PC-3 (cell line): ENCODE data around the gene TMEM45A. TPM values are rescaled to one million over a fixed set of nuclear protein-coding genes. Genes with fewer than 3 reads are reported as not detected.

Experiments used
- ATAC-seq: fragments of 200-7000 bp; cut with Tn5 transposase; 2 replicates; pipeline ENCODE4 v1.9.1; 2020; ENCODE audit warnings: mild to moderate bottlenecking, moderate library complexity
- BruUV-seq: library from RNA; stranded (reverse); fragments of 400-500 nt; replicated peaks from 2 replicates; lab custom pipeline; 2021; lab: Mats Ljungman, UMichigan
- CTCF ChIA-PET: fragments of 300-600 bp; sonication (Branson Sonifier 250); formaldehyde crosslinking; loops from one replicate; lab custom pipeline; 2022; ENCODE audit warnings: antibody characterized with exemption; lab: Charles Lee
- POLR2A ChIA-PET: fragments of 300-600 bp; sonication (Branson Sonifier 250); formaldehyde crosslinking; loops from one replicate; lab custom pipeline; 2022; ENCODE audit warnings: antibody characterized with exemption; ENCODE audit not compliant: unreplicated experiment; lab: Charles Lee
- DNase-seq: peaks from one replicate; pipeline ENCODE4 v3.0.0-alpha.2; 2015
- H2AFZ ChIP-seq: fragments of 300-600 bp; sonication (generic); 2 replicates; pipeline ENCODE4 v1.6.0; 2016; ENCODE audit warnings: antibody characterized with exemption, low read length
- H3F3A ChIP-seq: fragments of 300-600 bp; sonication (generic); one replicate; pipeline ENCODE4 v1.6.0; 2017; ENCODE audit warnings: antibody characterized with exemption, low read length, control low read depth, mild to moderate bottlenecking; ENCODE audit not compliant: unreplicated experiment
- H3K27ac ChIP-seq: fragments of 300-600 bp; sonication (generic); 2 replicates; pipeline ENCODE4 v1.5.1; 2016; ENCODE audit warnings: mild to moderate bottlenecking, low read length
- H3K27me3 ChIP-seq: fragments of 300-600 bp; sonication (generic); 2 replicates; pipeline ENCODE4 v1.6.1; 2016; ENCODE audit warnings: low read length, mixed read lengths
- H3K36me3 ChIP-seq: fragments of 300-600 bp; sonication (generic); 2 replicates; pipeline ENCODE4 v1.6.1; 2016; ENCODE audit warnings: low read depth, mixed run types, low read length, mixed read lengths
- H3K4me1 ChIP-seq: fragments of 300-600 bp; sonication (generic); 2 replicates; pipeline ENCODE4 v1.5.1; 2016; ENCODE audit warnings: low read length; ENCODE audit not compliant: insufficient read depth
- H3K4me2 ChIP-seq: fragments of 300-600 bp; sonication (generic); 2 replicates; pipeline ENCODE4 v1.6.0; 2016; ENCODE audit warnings: low read length
- H3K4me3 ChIP-seq: fragments of 300-600 bp; sonication (generic); 2 replicates; pipeline ENCODE4 v1.5.1; 2016; ENCODE audit warnings: mild to moderate bottlenecking, low read length, mixed read lengths
- H3K79me2 ChIP-seq: fragments of 300-600 bp; sonication (generic); 2 replicates; pipeline ENCODE4 v1.6.1; 2017; ENCODE audit warnings: low read length, mixed read lengths
- H3K9ac ChIP-seq: fragments of 300-600 bp; sonication (generic); 2 replicates; pipeline ENCODE4 v1.6.0; 2016; ENCODE audit warnings: mild to moderate bottlenecking, low read length
- H3K9me2 ChIP-seq: fragments of 300-600 bp; sonication (generic); replicated peaks from 2 replicates; pipeline ENCODE4 v1.6.1; 2016; ENCODE audit warnings: mixed run types, low read length, mixed read lengths
- H3K9me3 ChIP-seq: fragments of 300-600 bp; sonication (generic); 2 replicates; pipeline ENCODE4 v1.6.1; 2016; ENCODE audit warnings: low read length, mixed read lengths
- H4K20me1 ChIP-seq: fragments of 300-600 bp; sonication (generic); 2 replicates; pipeline ENCODE4 v1.6.1; 2016; ENCODE audit warnings: low read length, mixed read lengths
- EZH2 ChIP-seq: fragments of 300-600 bp; sonication (generic); IDR thresholded peaks from one replicate; pipeline ENCODE4 v1.6.1; 2017; ENCODE audit warnings: antibody characterized with exemption, mild to moderate bottlenecking, low read length; ENCODE audit not compliant: unreplicated experiment
- EZH2phosphoT487 ChIP-seq: fragments of 300-600 bp; sonication (generic); IDR thresholded peaks from 2 replicates; pipeline ENCODE4 v1.6.1; 2018; ENCODE audit warnings: mild to moderate bottlenecking, antibody characterized with exemption, low read length, borderline replicate concordance
- intact Hi-C: fragments of 100-400 bp; cut with micrococcal nuclease; formaldehyde crosslinking; loops from 2 replicates; pipeline ENCODE4 v1.9.0; 2023
- total RNA-seq: library from RNA; depleted of rRNA; stranded (reverse); fragments of >200 nt; gene quantifications from 2 replicates; pipeline ENCODE4 v1.2.3, GENCODE V29; 2014
- TF ChIP-seq, protein P1 (sequence below): fragments of 300-600 bp; sonication (generic); conservative IDR thresholded peaks from 2 replicates; pipeline ENCODE4 v1.5.1; 2017; ENCODE audit warnings: antibody characterized with exemption, low read depth, mild to moderate bottlenecking, low read length

Gene TMEM45A
- total RNA-seq, 1 experiment from 2014 or later, result 7.6 TPM

DNA sequence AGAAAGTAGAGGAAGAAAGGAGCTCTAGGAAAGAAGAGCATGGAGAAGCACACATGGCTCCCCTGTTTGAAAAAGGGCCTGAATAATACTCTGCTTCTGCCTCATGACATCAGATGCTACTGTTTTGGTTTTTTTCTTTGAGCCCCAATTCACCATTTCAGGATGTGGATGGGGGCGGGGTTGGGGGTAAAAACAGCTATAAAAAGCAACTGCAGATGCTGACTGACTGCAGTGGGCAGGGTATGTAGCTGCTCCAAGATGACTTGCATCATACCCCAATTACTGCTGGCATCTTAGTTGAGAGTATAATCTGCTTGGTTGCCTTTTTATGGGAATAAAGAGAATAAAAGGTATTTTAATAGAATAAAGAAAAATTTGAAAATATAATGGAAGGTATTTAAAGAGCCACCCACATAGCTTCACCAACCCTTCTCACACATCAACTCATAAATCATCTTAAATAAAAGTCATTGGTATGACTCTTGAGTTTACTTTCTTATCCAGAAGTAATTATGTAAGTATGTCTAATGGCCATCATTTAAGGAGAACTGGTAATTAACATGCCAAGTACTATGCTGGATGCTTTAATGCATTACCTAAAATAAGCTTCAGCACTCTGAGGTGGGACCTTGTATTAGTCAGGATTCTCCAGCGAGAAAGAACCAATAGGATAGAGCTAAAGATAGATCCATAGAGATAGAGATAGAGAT, 36.4 kb upstream of the TMEM45A start:
- Histone ChIP-seq H3K79me2 (no peaks in the 10 kb centered on the region), H3K4me1 (no peaks in the 10 kb centered on the region), H3K9ac (no peak overlapping the region), H3K4me3 (no peak overlapping the region), H4K20me1 (no peaks in the 10 kb centered on the region), H2AFZ (no peak overlapping the region), H3K9me3 (no peaks in the 10 kb centered on the region), H3K9me2 (no peaks in the 10 kb centered on the region), H3K27me3 (no peaks in the 10 kb centered on the region), H3K27ac (no peak overlapping the region), H3K4me2 (no peak overlapping the region), H3K36me3 (no peaks in the 10 kb centered on the region), H3F3A (no peaks in the 10 kb centered on the region)
- no peak for DNase-seq
- ATAC-seq, result no peak
- intact Hi-C loops, result no loop called here
- ChIA-PET POLR2A (interaction anchor here (0.6 kb wide), 1 partner anchor 156 kb away, joined by 5 read pairs; no protein-coding TSS in a partner anchor), CTCF (interaction anchor here (0.6 kb wide), 1 partner anchor 40 kb away, joined by 3 read pairs; no protein-coding TSS in a partner anchor)
- no TSS peak for BruUV-seq
- TF ChIP-seq, protein P1, sequence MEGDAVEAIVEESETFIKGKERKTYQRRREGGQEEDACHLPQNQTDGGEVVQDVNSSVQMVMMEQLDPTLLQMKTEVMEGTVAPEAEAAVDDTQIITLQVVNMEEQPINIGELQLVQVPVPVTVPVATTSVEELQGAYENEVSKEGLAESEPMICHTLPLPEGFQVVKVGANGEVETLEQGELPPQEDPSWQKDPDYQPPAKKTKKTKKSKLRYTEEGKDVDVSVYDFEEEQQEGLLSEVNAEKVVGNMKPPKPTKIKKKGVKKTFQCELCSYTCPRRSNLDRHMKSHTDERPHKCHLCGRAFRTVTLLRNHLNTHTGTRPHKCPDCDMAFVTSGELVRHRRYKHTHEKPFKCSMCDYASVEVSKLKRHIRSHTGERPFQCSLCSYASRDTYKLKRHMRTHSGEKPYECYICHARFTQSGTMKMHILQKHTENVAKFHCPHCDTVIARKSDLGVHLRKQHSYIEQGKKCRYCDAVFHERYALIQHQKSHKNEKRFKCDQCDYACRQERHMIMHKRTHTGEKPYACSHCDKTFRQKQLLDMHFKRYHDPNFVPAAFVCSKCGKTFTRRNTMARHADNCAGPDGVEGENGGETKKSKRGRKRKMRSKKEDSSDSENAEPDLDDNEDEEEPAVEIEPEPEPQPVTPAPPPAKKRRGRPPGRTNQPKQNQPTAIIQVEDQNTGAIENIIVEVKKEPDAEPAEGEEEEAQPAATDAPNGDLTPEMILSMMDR, result no peak
- TF ChIP-seq EZH2phosphoT487 (no peak), EZH2 (no peak)

DNA sequence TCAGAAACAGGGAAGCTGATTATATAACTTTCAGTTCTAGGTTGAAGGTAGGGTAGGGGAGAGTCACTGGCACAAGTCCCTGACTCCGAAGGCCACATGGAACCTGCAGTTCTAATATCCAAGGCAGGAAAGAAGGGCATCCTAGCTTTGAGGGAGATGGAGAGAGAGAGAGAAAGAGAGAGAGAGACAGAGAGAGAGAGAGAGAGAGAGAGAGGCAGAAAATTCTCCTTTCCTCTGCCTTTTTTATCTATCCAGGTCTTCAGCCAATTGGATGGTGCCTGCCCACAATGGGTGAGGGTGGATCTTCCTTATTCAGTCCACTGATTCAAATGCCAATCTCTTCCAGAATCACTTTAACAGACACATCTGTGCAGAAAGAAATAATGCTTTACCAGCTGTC, 35.7 kb upstream of the TMEM45A start:
- TF ChIP-seq EZH2, result no peak
- TF ChIP-seq EZH2phosphoT487, result no peak
- TF ChIP-seq, protein P1, result no peak
- Histone ChIP-seq H4K20me1 (no peaks in the 10 kb centered on the region), H3K9me2 (no peaks in the 10 kb centered on the region), H3K27ac (no peak overlapping the region), H3K79me2 (no peaks in the 10 kb centered on the region), H3K36me3 (no peaks in the 10 kb centered on the region), H3K9ac (no peak overlapping the region), H3K27me3 (no peaks in the 10 kb centered on the region), H2AFZ (no peak overlapping the region), H3K4me2 (no peak overlapping the region), H3K4me1 (no peaks in the 10 kb centered on the region), H3F3A (no peaks in the 10 kb centered on the region), H3K4me3 (no peak overlapping the region), H3K9me3 (no peaks in the 10 kb centered on the region)
- ATAC-seq, result no peak
- intact Hi-C loops, result no loop called here
- no peak for DNase-seq
- CTCF ChIA-PET, result interaction anchor here (0.6 kb wide), 1 partner anchor 41 kb away, joined by 3 read pairs; no protein-coding TSS in a partner anchor
- POLR2A ChIA-PET, result interaction anchor here (0.6 kb wide), 1 partner anchor 156 kb away, joined by 5 read pairs; no protein-coding TSS in a partner anchor
- BruUV-seq, result no TSS peak

DNA sequence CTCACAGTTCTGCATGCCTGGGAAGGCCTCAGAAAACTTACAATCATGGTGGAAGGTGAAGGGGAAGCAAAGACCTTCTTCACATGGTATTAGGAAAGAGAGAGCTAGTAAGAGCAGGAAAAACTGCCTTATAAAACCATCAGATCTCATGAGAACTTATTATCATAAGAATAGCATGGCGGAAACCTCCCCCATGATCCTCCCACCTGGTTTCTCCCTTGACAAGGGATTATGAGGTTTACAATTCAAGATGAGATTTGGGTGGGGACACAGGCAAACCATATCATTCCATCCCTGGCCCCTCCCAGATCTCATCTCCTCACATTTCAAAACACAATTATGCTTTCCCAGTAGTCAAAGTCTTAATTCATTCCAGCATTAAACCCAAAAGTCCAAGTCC, 34.6 kb upstream of the TMEM45A start:
- BruUV-seq, result no TSS peak
- Histone ChIP-seq H3K4me2 (no peak overlapping the region), H3K9me3 (no peaks in the 10 kb centered on the region), H3K79me2 (no peaks in the 10 kb centered on the region), H3K4me1 (no peaks in the 10 kb centered on the region), H3K36me3 (no peaks in the 10 kb centered on the region), H3K27me3 (no peaks in the 10 kb centered on the region), H4K20me1 (no peaks in the 10 kb centered on the region), H3F3A (no peaks in the 10 kb centered on the region), H3K4me3 (no peak overlapping the region), H2AFZ (no peak overlapping the region), H3K9ac (no peak overlapping the region), H3K27ac (no peak overlapping the region), H3K9me2 (no peaks in the 10 kb centered on the region)
- ChIA-PET POLR2A (no interaction called here), CTCF (no interaction called here)
- TF ChIP-seq, protein P1, result no peak
- TF ChIP-seq EZH2phosphoT487 (no peak), EZH2 (no peak)
- no peak for DNase-seq
- intact Hi-C loops, result no loop called here
- no peak for ATAC-seq
